C4-2B (cell line): ENCODE results near the gene TRIM66.

Experiments
- ZFX ChIP-seq: fragments of 450-650 bp; IDR thresholded peaks from 2 replicates; pipeline ENCODE4 v1.6.1; 2017
- TF ChIP-seq, protein P1 (sequence below): fragments of 450-650 bp; conservative IDR thresholded peaks from 2 replicates; pipeline ENCODE4 v1.5.1; 2017; ENCODE audit warnings: mild to moderate bottlenecking

- TF ChIP-seq, protein P1, sequence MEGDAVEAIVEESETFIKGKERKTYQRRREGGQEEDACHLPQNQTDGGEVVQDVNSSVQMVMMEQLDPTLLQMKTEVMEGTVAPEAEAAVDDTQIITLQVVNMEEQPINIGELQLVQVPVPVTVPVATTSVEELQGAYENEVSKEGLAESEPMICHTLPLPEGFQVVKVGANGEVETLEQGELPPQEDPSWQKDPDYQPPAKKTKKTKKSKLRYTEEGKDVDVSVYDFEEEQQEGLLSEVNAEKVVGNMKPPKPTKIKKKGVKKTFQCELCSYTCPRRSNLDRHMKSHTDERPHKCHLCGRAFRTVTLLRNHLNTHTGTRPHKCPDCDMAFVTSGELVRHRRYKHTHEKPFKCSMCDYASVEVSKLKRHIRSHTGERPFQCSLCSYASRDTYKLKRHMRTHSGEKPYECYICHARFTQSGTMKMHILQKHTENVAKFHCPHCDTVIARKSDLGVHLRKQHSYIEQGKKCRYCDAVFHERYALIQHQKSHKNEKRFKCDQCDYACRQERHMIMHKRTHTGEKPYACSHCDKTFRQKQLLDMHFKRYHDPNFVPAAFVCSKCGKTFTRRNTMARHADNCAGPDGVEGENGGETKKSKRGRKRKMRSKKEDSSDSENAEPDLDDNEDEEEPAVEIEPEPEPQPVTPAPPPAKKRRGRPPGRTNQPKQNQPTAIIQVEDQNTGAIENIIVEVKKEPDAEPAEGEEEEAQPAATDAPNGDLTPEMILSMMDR, result no peak
- peak; percentile 65 for TF ChIP-seq ZFX
Observed at GRCh38 chr11:8683115-8683807, 796 bp upstream of the TRIM66 start.
